CD4-positive, alpha-beta memory T cell (primary cell): ENCODE data around the gene FAM83G. TPM values are rescaled to one million over a fixed set of nuclear protein-coding genes. Genes with fewer than 3 reads are reported as not detected.

Experiments used
- CTCF ChIA-PET: fragments of 350-600 bp; sonication (Branson Sonifier 250); formaldehyde crosslinking; loops from one replicate; lab custom pipeline; 2021; ENCODE audit warnings: inconsistent platforms; ENCODE audit not compliant: partially characterized antibody; lab: Charles Lee
- POLR2A ChIA-PET: fragments of 350-600 bp; sonication (Branson Sonifier 250); formaldehyde crosslinking; loops from one replicate; lab custom pipeline; 2021; ENCODE audit not compliant: partially characterized antibody; lab: Charles Lee
- DNase-seq, 5 donors: peaks; one replicate each; pipeline versions ENCODE4 v3.0.0 to v3.0.0-alpha.2; 2020 to 2022; ENCODE audit warnings: mixed read lengths in 1 of 5
- H3K27ac ChIP-seq: one replicate; pipeline ENCODE4 v1.7.0; 2013; ENCODE audit warnings: low read depth, low read length
- H3K27me3 ChIP-seq: 2 replicates; pipeline ENCODE4 v1.7.0; 2013; ENCODE audit warnings: mild to moderate bottlenecking, low read length, moderate library complexity; ENCODE audit not compliant: insufficient read depth
- H3K36me3 ChIP-seq: 2 replicates; pipeline ENCODE4 v1.7.0; 2013; ENCODE audit warnings: mild to moderate bottlenecking, low read length, moderate library complexity; ENCODE audit not compliant: insufficient read depth
- H3K4me1 ChIP-seq: 2 replicates; pipeline ENCODE4 v1.7.0; 2013; ENCODE audit warnings: mild to moderate bottlenecking, low read length, moderate library complexity; ENCODE audit not compliant: insufficient read depth
- H3K4me3 ChIP-seq, 2 donors: one replicate each; pipeline ENCODE4 v1.7.0; 2013; ENCODE audit warnings: low read length in 2 of 2, mild to moderate bottlenecking in 1 of 2
- H3K9me3 ChIP-seq, 2 donors: one replicate each; pipeline ENCODE4 v1.7.0; 2013; ENCODE audit warnings: low read length in 2 of 2, control low read depth in 1 of 2; ENCODE audit not compliant: control insufficient read depth in 1 of 2
- H3K27ac Mint-ChIP-seq, 7 donors: one replicate each; pipeline ENCODE4 v1.8.0; 2020 to 2021; ENCODE audit warnings: mixed read lengths in 7 of 7, mild to moderate bottlenecking in 6 of 7, inconsistent platforms in 3 of 7, moderate library complexity in 3 of 7
- H3K27me3 Mint-ChIP-seq, 2 donors: one replicate each; pipeline ENCODE4 v1.8.0; 2020 to 2021; ENCODE audit warnings: mixed read lengths in 2 of 2
- H3K36me3 Mint-ChIP-seq, 2 donors: one replicate each; pipeline ENCODE4 v1.8.0; 2020 to 2021; ENCODE audit warnings: mixed read lengths in 2 of 2, inconsistent platforms in 1 of 2, mild to moderate bottlenecking in 1 of 2
- H3K4me1 Mint-ChIP-seq, 4 donors: one replicate each; pipeline ENCODE4 v1.8.0; 2020 to 2021; ENCODE audit warnings: mixed read lengths in 4 of 4, mild to moderate bottlenecking in 1 of 4
- H3K4me3 Mint-ChIP-seq, 8 donors: one replicate each; pipeline ENCODE4 v1.8.0; 2020 to 2021; ENCODE audit warnings: mixed read lengths in 8 of 8, mild to moderate bottlenecking in 7 of 8, moderate library complexity in 6 of 8, inconsistent platforms in 3 of 8
- H3K9me3 Mint-ChIP-seq, 8 donors: one replicate each; pipeline ENCODE4 v1.8.0; 2020 to 2021; ENCODE audit warnings: mixed read lengths in 8 of 8, mild to moderate bottlenecking in 5 of 8, inconsistent platforms in 3 of 8, moderate library complexity in 1 of 8
- intact Hi-C: fragments of 100-400 bp; cut with micrococcal nuclease; formaldehyde crosslinking; loops from one replicate; pipeline ENCODE4 v1.15.1; 2023
- polyA plus RNA-seq, 2 donors: library from polyadenylated mRNA; unstranded; fragments of 300-500 nt; fragmentation: Illumina TruSeq; gene quantifications; one replicate each; pipeline ENCODE4 v1.2.3, GENCODE V29; 2021
- total RNA-seq, 2 experiments: library from RNA; stranded (reverse); gene quantifications; one replicate each; pipeline ENCODE4 v1.2.3, GENCODE V29; 2021

The FAM83G gene
- total and polyA plus RNA-seq, 4 experiments from 2014 or later = 1.6 to 15.1 (median 10.3) TPM

DNA sequence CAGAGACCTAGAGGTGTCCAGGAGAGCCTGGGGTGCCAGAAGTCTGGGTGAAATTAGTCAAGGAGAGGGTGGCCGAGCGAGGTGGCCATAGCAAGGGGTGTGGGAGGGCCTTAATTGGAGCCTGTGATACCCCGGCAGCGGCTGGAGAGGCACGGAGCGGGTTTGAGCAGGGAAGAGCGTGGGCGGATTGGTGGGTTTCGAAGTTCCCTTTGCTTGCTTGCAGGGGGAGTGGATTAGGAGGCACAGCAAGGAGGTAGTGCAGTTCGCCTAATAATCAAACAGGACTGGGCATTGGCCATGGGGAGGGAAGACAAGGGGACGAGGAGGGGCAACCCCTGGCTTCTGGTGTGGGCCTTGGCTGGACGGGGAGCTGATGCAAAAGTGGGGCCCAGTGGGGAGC lies 5.4 kb upstream of the FAM83G start:
- CTCF ChIA-PET = no interaction called here
- peaks cover 0 to 7% (median under 1%) of the 10 kb centered on the region in 4 donors for H3K4me1 Mint-ChIP-seq
- Histone ChIP-seq H3K9me3 (no peaks in the 10 kb centered on the region), H3K4me3 (no peak overlapping the region), H3K27ac (no peak overlapping the region), H3K27me3 (no peaks in the 10 kb centered on the region), H3K36me3 (no peaks in the 10 kb centered on the region), H3K4me1 (peaks cover 3% of the 10 kb centered on the region)
- H3K27me3 Mint-ChIP-seq = no peaks in the 10 kb centered on the region
- no peak for DNase-seq
- no peak overlapping the region for H3K4me3 Mint-ChIP-seq
- POLR2A ChIA-PET = no interaction called here
- no peaks in the 10 kb centered on the region for H3K36me3 Mint-ChIP-seq
- H3K27ac Mint-ChIP-seq = peak overlapping the region in 1 of 7 donors; percentile 84
- intact Hi-C loops = loop anchor here (10.0 kb wide), 1 partner anchor 385 kb away; no protein-coding TSS in a partner anchor
- H3K9me3 Mint-ChIP-seq = peaks cover 0 to 2% (median 0%) of the 10 kb centered on the region in 8 donors

DNA sequence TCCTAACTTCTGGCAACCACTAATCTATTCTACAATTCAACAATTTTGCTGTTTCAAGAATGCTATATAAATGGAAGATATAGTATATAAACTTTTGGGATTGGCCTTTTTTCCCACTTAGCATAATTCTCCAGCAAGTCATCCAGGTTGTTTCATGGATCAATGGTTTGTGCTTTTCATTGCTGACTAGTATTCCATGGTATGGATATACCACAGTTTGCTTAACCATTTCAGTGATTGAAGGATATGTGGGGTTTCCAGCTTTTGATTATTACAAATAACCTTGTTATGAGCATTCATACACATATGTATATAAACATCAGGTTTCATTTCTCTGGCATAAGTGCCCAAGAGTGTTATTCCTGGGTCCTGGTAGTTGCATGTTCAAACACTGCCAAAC lies 2.1 kb upstream of the FAM83G start:
- ChIA-PET POLR2A (interaction anchor here (1.1 to 1.2 kb wide), 2 partner anchors 12 to 17 kb away, joined by 3 to 7 read pairs; no protein-coding TSS in a partner anchor), CTCF (interaction anchor here (1.1 kb wide), 1 partner anchor 16 kb away, joined by 3 read pairs; no protein-coding TSS in a partner anchor)
- Histone ChIP-seq H3K4me1 (peaks cover 29% of the 10 kb centered on the region), H3K4me3 (no peak overlapping the region), H3K27me3 (no peaks in the 10 kb centered on the region), H3K9me3 (no peaks in the 10 kb centered on the region), H3K27ac (no peak overlapping the region), H3K36me3 (no peaks in the 10 kb centered on the region)
- H3K4me1 Mint-ChIP-seq = peaks cover 15 to 34% (median 19%) of the 10 kb centered on the region in 4 donors
- DNase-seq = no peak
- intact Hi-C loops = loop anchor here (10.0 kb wide), 1 partner anchor 382 kb away; no protein-coding TSS in a partner anchor
- H3K27me3 Mint-ChIP-seq = no peaks in the 10 kb centered on the region
- H3K4me3 Mint-ChIP-seq = no peak overlapping the region
- H3K27ac Mint-ChIP-seq = peak overlapping the region in 5 of 7 donors; percentile 0 to 87 (median 51)
- H3K9me3 Mint-ChIP-seq = peaks cover 0 to 2% (median 0%) of the 10 kb centered on the region in 8 donors
- H3K36me3 Mint-ChIP-seq = peaks cover 3 to 7% of the 10 kb centered on the region in 2 donors

- Mint-ChIP-seq H3K9me3 (peaks cover 0 to 1% (median 0%) of the 10 kb centered on the region in 8 donors), H3K4me3 (peak overlapping the region; percentile 46 to 79 (median 56)), H3K4me1 (peaks cover 15 to 40% (median 23%) of the 10 kb centered on the region in 4 donors), H3K27ac (peak overlapping the region; percentile 70 to 97 (median 91)), H3K27me3 (no peaks in the 10 kb centered on the region), H3K36me3 (peaks cover 3 to 7% of the 10 kb centered on the region in 2 donors)
- H3K4me1 ChIP-seq = peaks cover 35% of the 10 kb centered on the region
- H3K4me3 ChIP-seq = no peak overlapping the region
- DNase-seq = peak in 1 of 5 donors; percentile 26
- H3K27ac ChIP-seq = no peak overlapping the region
- POLR2A ChIA-PET = interaction anchor here (0.6 to 1.9 kb wide), 3 partner anchors 17 to 49 kb away, joined by 3 to 7 read pairs (median 4); no protein-coding TSS in a partner anchor
- H3K27me3 ChIP-seq = no peaks in the 10 kb centered on the region
- intact Hi-C loops = loop anchor here (2.0 to 10.0 kb wide), 2 partner anchors 51 to 381 kb away; no protein-coding TSS in a partner anchor
- H3K36me3 ChIP-seq = no peaks in the 10 kb centered on the region
- H3K9me3 ChIP-seq = no peaks in the 10 kb centered on the region
- CTCF ChIA-PET = interaction anchor here (1.1 to 5.4 kb wide), 2 partner anchors 17 to 45 kb away, joined by 3 to 35 read pairs; no protein-coding TSS in a partner anchor
These were observed 1.3 kb upstream of the FAM83G start for GRCh38 chr17:19005789-19006430.

GRCh38 chr17:19005137-19005773 lies 691 bp upstream of the FAM83G start:
- no peaks in the 10 kb centered on the region for H3K9me3 Mint-ChIP-seq
- H3K27me3 Mint-ChIP-seq = no peaks in the 10 kb centered on the region
- intact Hi-C loops = loop anchor here (2.0 to 10.0 kb wide), 2 partner anchors 50 to 380 kb away; no protein-coding TSS in a partner anchor
- peak overlapping the region; percentile 87 to 97 (median 91) for H3K27ac Mint-ChIP-seq
- H3K4me1 ChIP-seq = peaks cover 35% of the 10 kb centered on the region
- peaks cover 15 to 40% (median 26%) of the 10 kb centered on the region in 4 donors for H3K4me1 Mint-ChIP-seq
- DNase-seq = peak in 1 of 5 donors; percentile 43
- POLR2A ChIA-PET = interaction anchor here (0.6 to 1.9 kb wide), 12 partner anchors 9 to 82 kb away, joined by 3 to 12 read pairs (median 8); no protein-coding TSS in a partner anchor
- H3K27me3 ChIP-seq = no peaks in the 10 kb centered on the region
- peak overlapping the region in 1 of 2 donors; percentile 36 for H3K4me3 ChIP-seq
- CTCF ChIA-PET = interaction anchor here (5.4 kb wide), 1 partner anchor 44 kb away, joined by 35 read pairs; no protein-coding TSS in a partner anchor
- H3K27ac ChIP-seq = peak overlapping the region; percentile 77
- H3K9me3 ChIP-seq = no peaks in the 10 kb centered on the region
- H3K4me3 Mint-ChIP-seq = peak overlapping the region; percentile 52 to 79 (median 74)
- H3K36me3 ChIP-seq = no peaks in the 10 kb centered on the region
- peaks cover 3 to 7% of the 10 kb centered on the region in 2 donors for H3K36me3 Mint-ChIP-seq

DNA sequence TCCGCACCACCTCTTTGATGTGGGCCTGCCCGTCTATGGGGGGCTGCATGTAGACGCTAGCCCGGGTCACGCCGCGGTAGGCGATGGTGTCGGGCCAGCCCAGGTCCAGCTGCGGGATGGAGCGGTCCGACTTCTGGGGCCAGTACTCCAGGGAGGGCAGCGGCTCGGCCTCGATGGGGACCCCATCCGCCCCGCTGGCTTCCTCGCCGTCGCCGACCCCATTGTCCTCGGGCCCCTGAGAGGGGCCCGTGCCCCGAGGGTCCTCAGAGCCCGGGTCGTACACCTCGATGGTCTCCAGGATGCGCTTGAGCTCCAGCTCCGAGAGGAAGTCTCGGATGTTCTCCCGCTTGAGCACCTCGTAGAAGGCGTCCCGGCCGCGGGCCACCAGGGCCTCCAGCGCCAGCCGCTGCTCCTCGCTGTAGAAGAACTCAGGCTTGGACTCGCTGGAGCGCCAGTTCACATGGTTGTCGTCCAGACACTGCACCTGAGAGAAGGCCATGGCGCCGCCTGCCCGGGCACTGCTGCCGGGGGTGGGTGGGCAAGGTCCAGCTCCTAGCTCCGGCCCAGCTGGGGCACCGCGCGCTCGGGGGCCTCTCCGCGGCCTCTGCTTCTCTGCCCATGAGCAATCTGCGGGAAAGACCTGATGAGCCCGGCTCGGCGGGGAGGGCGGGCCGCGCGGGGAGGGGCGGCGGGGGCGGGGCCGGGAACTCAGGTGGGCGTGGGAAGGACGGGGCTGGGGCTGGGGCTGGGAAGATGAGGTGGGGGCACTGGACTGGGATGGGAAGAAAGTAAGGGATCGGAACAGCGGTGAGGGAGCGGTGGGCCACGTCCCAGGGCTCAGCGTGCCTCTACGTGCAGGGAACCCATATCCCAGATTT lies 782 bp downstream of the FAM83G start:
- no peaks in the 10 kb centered on the region for H3K9me3 Mint-ChIP-seq

More for the DNA sequence above, 782 bp downstream of the FAM83G start:
- intact Hi-C loops = loop anchor here (1.0 to 10.0 kb wide), 3 partner anchors 49 to 379 kb away; partner anchors contain the start of gene PRPSAP2
- Histone ChIP-seq H3K36me3 (no peaks in the 10 kb centered on the region), H3K27ac (peak overlapping the region; percentile 77), H3K9me3 (no peaks in the 10 kb centered on the region), H3K27me3 (no peaks in the 10 kb centered on the region), H3K4me1 (peaks cover 35% of the 10 kb centered on the region), H3K4me3 (peak overlapping the region; percentile 42 to 57)
- Mint-ChIP-seq H3K36me3 (peaks cover 3 to 7% of the 10 kb centered on the region in 2 donors), H3K4me1 (peaks cover 15 to 40% (median 27%) of the 10 kb centered on the region in 4 donors), H3K27me3 (no peaks in the 10 kb centered on the region), H3K27ac (peak overlapping the region; percentile 87 to 98 (median 96)), H3K4me3 (peak overlapping the region; percentile 92 to 96 (median 94))
- peak in 4 of 5 donors; percentile 21 to 50 (median 27) for DNase-seq
- POLR2A ChIA-PET = interaction anchor here (0.9 to 1.9 kb wide), 15 partner anchors 8 to 146 kb away, joined by 3 to 12 read pairs (median 7); partner anchors contain the start of gene PRPSAP2
- CTCF ChIA-PET = interaction anchor here (5.4 kb wide), 1 partner anchor 43 kb away, joined by 35 read pairs; no protein-coding TSS in a partner anchor
